ENCODE measurements around the gene LAMP2. TPM values are rescaled to one million over a fixed set of nuclear protein-coding genes. Genes with fewer than 3 reads are reported as not detected.

Gene LAMP2
- total RNA-seq, 1 experiment from 2014 or later: 46.1 TPM

Small RNA genes lying within 50 kb of the gene (small RNA-seq; reads per million reads assigned to genes)
- not detected for gene RNU7-37P

Other genes starting within 250 kb of the LAMP2 start
- 12.3 and 25.5 TPM in 2 replicates for gene ZBTB33, start 218.5 kb downstream of the LAMP2 start, total RNA-seq (2014; rRNA removed; shearing (Covaris generic); ENCODE audit: low replicate concordance)
- 0.63 and 0.87 TPM in 2 replicates for gene TMEM255A, start 157.8 kb downstream of the LAMP2 start, total RNA-seq (2014; rRNA removed; shearing (Covaris generic); ENCODE audit: low replicate concordance)
- not detected in 2 replicates for gene ATP1B4, start 107.2 kb downstream of the LAMP2 start, total RNA-seq (2014; rRNA removed; shearing (Covaris generic); ENCODE audit: low replicate concordance)
- 30.3 and 50.6 TPM in 2 replicates for gene CUL4B, start 91.7 kb upstream of the LAMP2 start, total RNA-seq (2014; rRNA removed; shearing (Covaris generic); ENCODE audit: low replicate concordance)
- 26.2 and 69.6 TPM in 2 replicates for gene MCTS1, start 134.8 kb upstream of the LAMP2 start, total RNA-seq (2014; rRNA removed; shearing (Covaris generic); ENCODE audit: low replicate concordance)
- 20.7 and 25.8 TPM in 2 replicates for gene C1GALT1C1, start 160.8 kb upstream of the LAMP2 start, total RNA-seq (2014; rRNA removed; shearing (Covaris generic); ENCODE audit: low replicate concordance)